ENCODE results near the gene RNGTT.

Gene RNGTT

GRCh38 chr6:88605271-88605670, 358.1 kb downstream of the RNGTT start:
- no peaks in the 10 kb centered on the region for H3K4me1 Mint-ChIP-seq
- H3K9me3 Mint-ChIP-seq: no peaks in the 10 kb centered on the region
- no peak for TF ChIP-seq CTCF (IDR thresholded peaks at IDR 0.05; ENCODE audit: unreplicated experiment in 3 of 3)
- H3K36me3 Mint-ChIP-seq (ENCODE audit: low read depth): no peaks in the 10 kb centered on the region
- H3K27me3 Mint-ChIP-seq (ENCODE audit: low read depth): no peaks in the 10 kb centered on the region
- H3K27ac Mint-ChIP-seq: no peak overlapping the region
- no peak overlapping the region for H3K4me3 Mint-ChIP-seq

- H3K4me1 Mint-ChIP-seq: no peaks in the 10 kb centered on the region
- H3K9me3 Mint-ChIP-seq: peaks cover 4% of the 10 kb centered on the region
- no peak overlapping the region for H3K27ac Mint-ChIP-seq
- no peak overlapping the region for H3K4me3 Mint-ChIP-seq
- no peaks in the 10 kb centered on the region for H3K36me3 Mint-ChIP-seq (ENCODE audit: low read depth)
- no peak for TF ChIP-seq CTCF (IDR thresholded peaks at IDR 0.05; ENCODE audit: unreplicated experiment in 3 of 3)
- no peaks in the 10 kb centered on the region for H3K27me3 Mint-ChIP-seq (ENCODE audit: low read depth)
Observed at GRCh38 chr6:88599571-88599970, 363.8 kb downstream of the RNGTT start.

DNA sequence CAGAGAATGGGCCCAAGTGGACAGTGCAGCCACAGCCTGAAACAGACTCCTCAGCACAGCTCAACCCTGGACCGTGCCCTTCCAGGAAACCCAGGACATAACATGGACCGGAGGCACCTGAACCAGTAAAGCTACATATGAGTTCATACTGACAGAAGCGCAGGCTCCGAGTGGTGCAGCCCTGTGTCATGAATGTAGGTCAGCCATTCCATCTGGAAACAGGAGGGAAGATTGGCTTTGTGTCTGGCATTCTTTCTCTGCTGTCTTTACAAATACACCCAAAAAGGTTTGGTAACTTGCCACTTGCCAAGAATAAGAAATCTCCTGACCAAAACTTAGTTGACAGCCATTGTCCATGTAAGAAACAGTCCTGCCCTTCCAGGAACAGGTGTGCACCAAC, 366.6 kb downstream of the RNGTT start:
- no peak overlapping the region for H3K4me3 Mint-ChIP-seq
- H3K27me3 Mint-ChIP-seq (ENCODE audit: low read depth): no peaks in the 10 kb centered on the region
- H3K36me3 Mint-ChIP-seq (ENCODE audit: low read depth): no peaks in the 10 kb centered on the region
- peaks cover 6% of the 10 kb centered on the region for H3K9me3 Mint-ChIP-seq
- no peak overlapping the region for H3K27ac Mint-ChIP-seq
- H3K4me1 Mint-ChIP-seq: no peaks in the 10 kb centered on the region
- no peak for TF ChIP-seq CTCF (IDR thresholded peaks at IDR 0.05; ENCODE audit: unreplicated experiment in 3 of 3)

GRCh38 chr6:88588938-88589337, 374.5 kb downstream of the RNGTT start:
- peaks cover 10% of the 10 kb centered on the region for H3K4me1 Mint-ChIP-seq
- peaks cover 25% of the 10 kb centered on the region for H3K27me3 Mint-ChIP-seq (ENCODE audit: low read depth)
- no peak overlapping the region for H3K27ac Mint-ChIP-seq
- H3K36me3 Mint-ChIP-seq (ENCODE audit: low read depth): no peaks in the 10 kb centered on the region
- peaks cover 2% of the 10 kb centered on the region for H3K9me3 Mint-ChIP-seq
- no peak for TF ChIP-seq CTCF (IDR thresholded peaks at IDR 0.05; ENCODE audit: unreplicated experiment in 3 of 3)
- no peak overlapping the region for H3K4me3 Mint-ChIP-seq

GRCh38 chr6:88587150-88587520, 376.3 kb downstream of the RNGTT start:
- peaks cover 9% of the 10 kb centered on the region for H3K9me3 Mint-ChIP-seq
- peaks cover 10% of the 10 kb centered on the region for H3K4me1 Mint-ChIP-seq
- no peak overlapping the region for H3K27ac Mint-ChIP-seq
- H3K36me3 Mint-ChIP-seq (ENCODE audit: low read depth): no peaks in the 10 kb centered on the region
- peaks cover 25% of the 10 kb centered on the region for H3K27me3 Mint-ChIP-seq (ENCODE audit: low read depth)
- no peak for TF ChIP-seq CTCF (IDR thresholded peaks at IDR 0.05; ENCODE audit: unreplicated experiment in 3 of 3)
- peak overlapping the region in 1 of 3 experiments; percentile 13 for H3K4me3 Mint-ChIP-seq

GRCh38 chr6:88586371-88587149, 376.9 kb downstream of the RNGTT start:
- Mint-ChIP-seq H3K4me1 (peaks cover 10% of the 10 kb centered on the region), H3K27me3 (ENCODE audit: low read depth) (peaks cover 25% of the 10 kb centered on the region), H3K9me3 (peaks cover 14% of the 10 kb centered on the region), H3K36me3 (ENCODE audit: low read depth) (no peaks in the 10 kb centered on the region), H3K27ac (no peak overlapping the region), H3K4me3 (no peak overlapping the region)
- TF ChIP-seq CTCF (IDR thresholded peaks at IDR 0.05; ENCODE audit: unreplicated experiment in 3 of 3): no peak

Data from nephron (organoid).